Measurements from ENCODE around the gene MRGPRE. TPM values are rescaled to one million over a fixed set of nuclear protein-coding genes. Genes with fewer than 3 reads are reported as not detected.

The MRGPRE gene
- total RNA-seq, 1 donor from 2014 or later = not detected

DNA sequence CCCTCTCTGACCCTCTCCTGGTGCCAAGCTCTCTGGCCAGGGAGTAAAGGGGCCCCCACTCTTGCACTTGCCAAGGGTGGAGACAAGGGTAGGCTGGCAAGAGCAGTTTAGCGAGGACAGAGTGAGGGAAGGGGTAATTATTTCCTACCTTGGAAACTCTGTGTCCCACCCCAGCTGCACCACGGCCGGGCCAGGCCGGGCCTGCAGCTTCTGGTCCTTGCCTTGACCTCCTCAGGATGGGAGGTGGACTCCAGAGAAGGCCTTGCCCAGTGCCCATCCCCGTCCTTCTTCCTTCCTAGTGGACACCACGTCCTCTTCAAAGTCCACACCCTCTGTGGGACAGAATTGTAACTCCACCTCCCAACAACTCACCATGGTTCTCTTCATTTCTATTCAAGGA lies 48.7 kb downstream of the MRGPRE start:
- DNase-seq (ENCODE audit: low spot score) = no peak
- no peak for ATAC-seq

DNA sequence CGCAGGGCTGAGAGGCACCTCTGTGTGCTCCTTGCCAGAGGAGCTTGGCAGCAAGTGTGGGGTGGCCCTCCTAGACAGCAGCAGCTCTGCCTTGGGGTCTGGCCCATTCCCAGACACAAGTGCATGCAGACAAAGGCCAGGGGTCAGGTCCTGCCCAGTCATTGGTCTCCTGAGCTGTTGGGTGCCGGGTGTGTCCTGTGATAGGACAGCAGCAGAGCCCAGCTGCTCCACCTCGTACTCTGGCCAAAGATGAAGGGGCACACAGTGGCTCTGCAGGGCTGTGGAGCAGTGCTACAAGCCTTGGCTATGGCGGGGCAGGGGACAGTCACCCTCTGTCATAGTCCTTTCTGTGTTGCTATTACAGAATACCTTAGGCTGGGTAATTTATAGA lies 49.8 kb downstream of the MRGPRE start:
- ATAC-seq (no peak), DNase-seq (ENCODE audit: low spot score) (no peak)

DNA sequence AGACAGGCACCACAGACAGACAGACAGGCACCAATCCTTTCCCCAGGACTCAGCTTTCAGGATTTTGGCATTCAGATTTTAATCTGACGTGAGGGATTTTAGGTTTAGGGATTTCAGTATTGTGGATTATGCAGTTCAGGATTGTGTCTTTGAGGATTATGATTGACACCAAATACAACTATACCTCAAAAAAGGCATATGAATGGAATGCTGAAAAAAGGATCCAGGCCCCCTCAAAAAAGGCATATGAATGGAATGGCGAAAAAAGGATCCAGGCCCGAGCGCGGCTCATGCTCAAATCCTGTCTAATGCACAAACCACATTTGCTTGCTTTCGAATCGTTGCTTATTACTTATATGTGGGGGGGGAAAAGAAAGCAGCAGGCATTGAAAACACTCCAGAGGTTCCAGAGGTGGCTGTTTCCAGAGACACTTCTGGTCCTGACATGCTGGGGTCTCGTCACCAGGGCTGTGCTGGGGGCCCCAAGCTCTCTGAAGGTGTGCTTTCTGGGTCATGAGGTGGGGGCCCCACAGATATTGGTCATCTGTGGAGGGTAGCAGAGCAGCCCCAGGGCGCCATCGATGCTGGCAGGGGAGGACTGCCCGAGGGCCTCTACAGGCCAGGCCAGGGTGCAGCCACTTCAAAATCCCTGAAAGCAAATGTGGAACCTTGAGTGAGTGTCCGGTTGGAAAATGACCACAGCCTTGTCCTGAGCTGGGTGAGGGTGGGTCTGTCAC lies 50.3 kb downstream of the MRGPRE start:
- DNase-seq (ENCODE audit: low spot score) (no peak), ATAC-seq (no peak)

DNA sequence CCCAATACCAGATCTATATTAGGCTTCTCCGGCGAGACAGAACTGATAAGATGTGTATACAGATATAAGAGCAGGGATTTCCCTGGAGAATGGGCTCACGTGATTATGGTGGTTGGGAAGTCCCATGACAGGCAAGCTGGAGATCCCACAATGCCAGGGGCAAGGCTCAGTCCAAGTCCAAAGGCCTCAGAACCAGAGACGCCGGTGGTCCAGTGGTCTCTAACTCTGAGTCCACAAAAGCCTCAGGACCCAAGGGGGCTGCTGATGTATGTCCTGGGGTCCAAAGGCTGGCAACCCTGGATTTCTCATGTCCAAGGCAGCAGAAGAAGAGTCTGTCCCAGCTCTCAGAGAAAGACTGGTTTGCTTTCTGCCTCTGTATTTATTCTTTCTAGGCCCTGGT lies 51.3 kb downstream of the MRGPRE start:
- no peak for ATAC-seq
- DNase-seq (ENCODE audit: low spot score) = no peak

DNA sequence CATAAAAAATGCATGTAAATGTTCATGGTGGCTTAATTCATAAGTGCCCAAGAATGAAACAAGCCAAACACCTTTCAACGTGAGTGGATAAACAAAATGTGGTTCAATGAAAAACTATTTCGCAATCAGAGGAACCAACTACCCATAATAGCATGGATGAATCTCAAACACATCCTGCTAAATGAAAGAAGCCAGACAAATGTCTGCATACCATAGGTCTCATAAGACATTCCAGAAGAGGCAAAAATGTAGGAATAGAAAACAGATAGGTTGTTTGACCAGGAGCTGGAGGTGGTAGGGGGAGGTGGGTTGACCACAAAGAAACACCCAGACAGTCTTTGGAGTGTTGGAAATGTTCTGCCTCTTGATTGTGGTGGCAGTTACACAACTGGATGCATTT lies 53.9 kb downstream of the MRGPRE start:
- ATAC-seq (no peak), DNase-seq (ENCODE audit: low spot score) (no peak)

DNA sequence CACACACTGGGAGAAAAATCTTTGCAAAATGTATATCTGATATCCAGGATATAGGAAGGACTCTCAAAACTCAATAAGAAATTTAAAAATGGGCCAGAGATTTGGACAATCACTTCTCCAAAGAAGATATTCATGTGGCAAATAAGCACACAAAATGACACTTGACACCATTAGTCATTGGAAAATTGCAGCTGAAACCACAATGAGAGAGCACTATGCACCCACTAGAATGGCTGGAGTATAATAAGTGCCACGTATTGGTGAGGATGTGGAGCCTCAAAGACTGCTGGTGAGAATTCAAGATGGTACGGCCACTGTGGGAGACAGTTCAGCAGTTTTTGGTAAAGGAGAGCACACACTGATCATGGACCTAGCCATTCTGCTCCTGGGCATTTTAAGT lies 54.3 kb downstream of the MRGPRE start:
- DNase-seq (ENCODE audit: low spot score) (no peak), ATAC-seq (no peak)

Other genes with a start within 250 kb of the MRGPRE start
- 42.2 TPM for gene NAP1L4, start 240.1 kb downstream of the MRGPRE start, total RNA-seq
- 21.0 TPM for gene CARS1, start 175.0 kb downstream of the MRGPRE start, total RNA-seq
- gene OSBPL5, start 67.1 kb downstream of the MRGPRE start, total RNA-seq = 3.6 TPM
- not detected for gene MRGPRG, start 13.6 kb downstream of the MRGPRE start, total RNA-seq
- 7.2 TPM for gene ZNF195, start 146.7 kb upstream of the MRGPRE start, total RNA-seq